ENCODE data around the gene NTRK3.

The NTRK3 gene

GRCh38 chr15:88256279-88257230 lies at the start of gene NTRK3:
NTRK3 (minus strand) TSS chr15:88256739; CDS start chr15:88256153, 586 bp downstream.
- Histone ChIP-seq H3K9ac (ENCODE audit: insufficient read length) (no peak within 1 kb of the TSS), H3K4me3 (no peak within 1 kb of the TSS), H3K27ac (no peak within 1 kb of the TSS), H3K36me3 (ENCODE audit: insufficient read depth, low read length) (no peaks in the 10 kb centered on the region), H3K9me3 (ENCODE audit: low read depth, low read length) (no peaks in the 10 kb centered on the region)
- DNase-seq (ENCODE audit: low read depth, low spot score) = no peak
- TF ChIP-seq EZH2 (IDR thresholded peaks at IDR 0.05) = no peak
- no peak for TF ChIP-seq POLR2AphosphoS5 (IDR thresholded peaks at IDR 0.05; ENCODE audit: borderline replicate concordance, low read depth, low read length)
- TF ChIP-seq FOXP2 (optimal IDR thresholded peaks at IDR 0.05; ENCODE audit: control extremely low read depth, extremely low read length, insufficient read depth) = no peak

GRCh38 chr15:88303395-88303794 lies 46.9 kb upstream of the NTRK3 start:
- no peak overlapping the region for H3K27ac ChIP-seq
- H3K9ac ChIP-seq (ENCODE audit: insufficient read length) = no peak overlapping the region
- TF ChIP-seq FOXP2 (optimal IDR thresholded peaks at IDR 0.05; ENCODE audit: control extremely low read depth, extremely low read length, insufficient read depth) = no peak
- TF ChIP-seq POLR2AphosphoS5 (IDR thresholded peaks at IDR 0.05; ENCODE audit: borderline replicate concordance, low read depth, low read length) = no peak
- no peak for TF ChIP-seq EZH2 (IDR thresholded peaks at IDR 0.05)
- no peak for DNase-seq (ENCODE audit: low read depth, low spot score)
- no peaks in the 10 kb centered on the region for H3K9me3 ChIP-seq (ENCODE audit: low read depth, low read length)
- no peaks in the 10 kb centered on the region for H3K36me3 ChIP-seq (ENCODE audit: insufficient read depth, low read length)
- no peak overlapping the region for H3K4me3 ChIP-seq

GRCh38 chr15:88302373-88302772 lies 45.8 kb upstream of the NTRK3 start:
- no peak for DNase-seq (ENCODE audit: low read depth, low spot score)
- TF ChIP-seq POLR2AphosphoS5 (IDR thresholded peaks at IDR 0.05; ENCODE audit: borderline replicate concordance, low read depth, low read length) (no peak), FOXP2 (optimal IDR thresholded peaks at IDR 0.05; ENCODE audit: control extremely low read depth, extremely low read length, insufficient read depth) (no peak), EZH2 (IDR thresholded peaks at IDR 0.05) (no peak)
- H3K4me3 ChIP-seq = no peak overlapping the region
- no peak overlapping the region for H3K27ac ChIP-seq
- no peaks in the 10 kb centered on the region for H3K9me3 ChIP-seq (ENCODE audit: low read depth, low read length)
- no peaks in the 10 kb centered on the region for H3K36me3 ChIP-seq (ENCODE audit: insufficient read depth, low read length)
- H3K9ac ChIP-seq (ENCODE audit: insufficient read length) = no peak overlapping the region

GRCh38 chr15:88301311-88301710 lies 44.8 kb upstream of the NTRK3 start:
- Histone ChIP-seq H3K9me3 (ENCODE audit: low read depth, low read length) (no peaks in the 10 kb centered on the region), H3K36me3 (ENCODE audit: insufficient read depth, low read length) (no peaks in the 10 kb centered on the region), H3K9ac (ENCODE audit: insufficient read length) (no peak overlapping the region), H3K27ac (no peak overlapping the region), H3K4me3 (no peak overlapping the region)
- TF ChIP-seq EZH2 (IDR thresholded peaks at IDR 0.05) = no peak
- TF ChIP-seq FOXP2 (optimal IDR thresholded peaks at IDR 0.05; ENCODE audit: control extremely low read depth, extremely low read length, insufficient read depth) = no peak
- no peak for TF ChIP-seq POLR2AphosphoS5 (IDR thresholded peaks at IDR 0.05; ENCODE audit: borderline replicate concordance, low read depth, low read length)
- no peak for DNase-seq (ENCODE audit: low read depth, low spot score)

- Histone ChIP-seq H3K27ac (no peak overlapping the region), H3K9me3 (ENCODE audit: low read depth, low read length) (no peaks in the 10 kb centered on the region), H3K4me3 (no peak overlapping the region), H3K9ac (ENCODE audit: insufficient read length) (no peak overlapping the region), H3K36me3 (ENCODE audit: insufficient read depth, low read length) (no peaks in the 10 kb centered on the region)
- TF ChIP-seq FOXP2 (optimal IDR thresholded peaks at IDR 0.05; ENCODE audit: control extremely low read depth, extremely low read length, insufficient read depth) = no peak
- no peak for TF ChIP-seq POLR2AphosphoS5 (IDR thresholded peaks at IDR 0.05; ENCODE audit: borderline replicate concordance, low read depth, low read length)
- no peak for TF ChIP-seq EZH2 (IDR thresholded peaks at IDR 0.05)
- no peak for DNase-seq (ENCODE audit: low read depth, low spot score)
Measured at GRCh38 chr15:88300861-88301260, 44.3 kb upstream of the NTRK3 start.

- no peak for DNase-seq (ENCODE audit: low read depth, low spot score)
- no peak overlapping the region for H3K27ac ChIP-seq
- no peak for TF ChIP-seq FOXP2 (optimal IDR thresholded peaks at IDR 0.05; ENCODE audit: control extremely low read depth, extremely low read length, insufficient read depth)
- no peak for TF ChIP-seq EZH2 (IDR thresholded peaks at IDR 0.05)
- H3K9me3 ChIP-seq (ENCODE audit: low read depth, low read length) = no peaks in the 10 kb centered on the region
- H3K9ac ChIP-seq (ENCODE audit: insufficient read length) = no peak overlapping the region
- H3K4me3 ChIP-seq = no peak overlapping the region
- H3K36me3 ChIP-seq (ENCODE audit: insufficient read depth, low read length) = no peaks in the 10 kb centered on the region
Measured at GRCh38 chr15:88300089-88300488, 43.5 kb upstream of the NTRK3 start.

GRCh38 chr15:88299497-88299896 lies 43.0 kb upstream of the NTRK3 start:
- TF ChIP-seq EZH2 (IDR thresholded peaks at IDR 0.05) (no peak), POLR2AphosphoS5 (IDR thresholded peaks at IDR 0.05; ENCODE audit: borderline replicate concordance, low read depth, low read length) (no peak), FOXP2 (optimal IDR thresholded peaks at IDR 0.05; ENCODE audit: control extremely low read depth, extremely low read length, insufficient read depth) (no peak)
- Histone ChIP-seq H3K36me3 (ENCODE audit: insufficient read depth, low read length) (no peaks in the 10 kb centered on the region), H3K9ac (ENCODE audit: insufficient read length) (no peak overlapping the region), H3K4me3 (no peak overlapping the region), H3K9me3 (ENCODE audit: low read depth, low read length) (no peaks in the 10 kb centered on the region), H3K27ac (no peak overlapping the region)
- no peak for DNase-seq (ENCODE audit: low read depth, low spot score)

GRCh38 chr15:88288661-88289060 lies 32.1 kb upstream of the NTRK3 start:
- no peaks in the 10 kb centered on the region for H3K9me3 ChIP-seq (ENCODE audit: low read depth, low read length)
- no peak overlapping the region for H3K9ac ChIP-seq (ENCODE audit: insufficient read length)
- DNase-seq (ENCODE audit: low read depth, low spot score) = no peak
- TF ChIP-seq EZH2 (IDR thresholded peaks at IDR 0.05) (no peak), FOXP2 (optimal IDR thresholded peaks at IDR 0.05; ENCODE audit: control extremely low read depth, extremely low read length, insufficient read depth) (no peak), POLR2AphosphoS5 (IDR thresholded peaks at IDR 0.05; ENCODE audit: borderline replicate concordance, low read depth, low read length) (no peak)
- H3K27ac ChIP-seq = no peak overlapping the region
- H3K36me3 ChIP-seq (ENCODE audit: insufficient read depth, low read length) = no peaks in the 10 kb centered on the region
- H3K4me3 ChIP-seq = no peak overlapping the region

All from SK-N-MC (cell line).